Medulla oblongata (tissue), 1 donor: ENCODE results near the gene SYNDIG1.
"Not testable (repeated sequence)": the region's sequence is repeated elsewhere in the genome, so short reads cannot be mapped to it uniquely, and the experiment has no call there.

Experiments used
- DNase-seq: peaks from one replicate; pipeline ENCODE4 v3.0.0-alpha.2; 2015; ENCODE audit errors: extremely low spot score

Gene SYNDIG1

DNA sequence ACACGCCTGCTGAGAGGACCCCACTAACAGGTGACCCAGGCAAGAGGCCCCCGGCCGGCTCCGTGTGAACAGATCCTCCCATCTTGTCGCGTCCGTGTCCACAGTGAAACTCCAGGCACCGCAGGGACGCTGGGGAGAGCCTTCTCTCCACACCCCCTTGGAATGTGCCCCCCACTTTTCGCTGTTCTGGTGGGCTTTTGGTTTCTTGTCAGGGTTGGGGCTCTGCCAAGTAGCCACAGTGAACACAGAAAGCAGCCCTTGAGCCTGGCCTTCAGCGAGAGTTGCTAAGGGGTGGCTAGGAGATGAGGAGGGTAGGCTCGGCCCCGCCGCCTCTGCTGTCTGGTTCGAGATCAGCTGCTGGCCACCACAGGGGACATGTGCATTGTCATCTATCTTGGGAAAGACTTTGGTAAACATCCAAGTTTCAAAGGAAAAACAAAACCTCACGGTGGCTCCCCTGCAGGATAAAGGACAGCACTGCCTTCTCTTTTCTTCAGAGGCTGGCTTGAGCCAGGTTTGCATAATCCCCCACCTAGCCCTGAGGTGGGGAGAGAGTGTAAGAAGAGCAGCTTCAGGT lies 22.7 kb downstream of the SYNDIG1 start:
- DNase-seq: no peak

- DNase-seq: no peak
Measured at GRCh38 chr20:24492698-24493097, 23.3 kb downstream of the SYNDIG1 start.

GRCh38 chr20:24493181-24493580 lies 23.8 kb downstream of the SYNDIG1 start:
- DNase-seq: no peak

DNA sequence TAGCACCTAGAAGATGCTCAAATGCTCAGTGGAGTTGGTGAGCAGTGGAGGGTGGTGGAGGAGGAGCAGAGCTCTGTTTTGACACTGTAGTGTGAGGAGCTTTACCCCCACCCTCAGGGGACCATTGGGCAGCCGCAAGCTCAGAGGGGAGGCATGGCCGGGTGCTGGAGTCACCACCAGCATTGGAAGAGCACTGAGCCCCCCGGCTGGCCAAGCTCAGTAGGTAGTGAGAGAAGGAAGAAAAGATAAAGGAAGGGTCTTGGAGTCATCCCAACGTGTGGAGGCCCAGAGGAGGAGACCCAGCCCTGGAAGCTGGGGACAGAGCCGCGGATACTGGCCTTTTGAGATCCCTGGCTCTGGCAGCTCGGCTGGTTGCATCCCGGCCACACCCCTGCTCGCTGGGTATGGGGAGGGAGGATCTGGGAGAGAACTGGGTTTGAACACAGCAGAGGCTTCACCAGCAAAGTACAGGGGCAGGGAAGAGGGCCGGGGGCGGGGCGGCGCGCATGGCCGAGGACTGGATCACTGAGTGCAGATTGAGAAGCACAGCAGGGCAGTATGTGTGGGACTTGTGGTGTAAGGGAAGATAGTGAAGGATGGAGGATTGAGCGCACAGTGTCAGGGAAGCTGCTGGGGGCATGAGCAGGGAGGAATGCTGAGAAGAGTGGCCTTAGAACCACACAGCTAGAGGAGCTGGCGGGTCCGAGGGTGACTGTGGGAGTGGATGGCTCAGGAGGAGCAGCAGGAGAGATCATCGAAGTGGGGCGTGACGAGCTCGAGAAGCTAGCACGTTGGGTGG lies 24.4 kb downstream of the SYNDIG1 start:
- no peak for DNase-seq

- no peak for DNase-seq
Measured at GRCh38 chr20:24494460-24494920, 25.1 kb downstream of the SYNDIG1 start.

- no peak for DNase-seq
Measured at GRCh38 chr20:24495266-24495665, 25.8 kb downstream of the SYNDIG1 start.

DNA sequence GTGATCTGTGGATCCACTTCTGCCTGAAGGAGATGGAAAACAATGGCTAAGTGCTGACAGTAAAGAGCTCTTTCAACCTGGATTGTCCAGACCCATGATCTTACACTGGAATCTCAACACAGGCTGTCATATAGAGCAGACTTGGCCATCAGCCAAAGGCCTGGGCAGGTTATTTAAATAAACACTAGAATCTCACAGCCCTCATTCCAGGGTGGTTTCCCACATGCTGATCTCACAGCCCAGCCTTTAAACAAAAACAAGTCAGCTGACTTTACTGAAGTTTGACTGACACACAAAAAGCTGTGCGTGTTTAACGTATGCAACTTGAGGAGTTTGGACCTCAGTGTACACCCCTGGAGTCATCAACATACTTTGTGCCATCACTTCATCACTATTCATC lies 28.4 kb downstream of the SYNDIG1 start:
- DNase-seq: no peak

- DNase-seq: no peak
Measured at GRCh38 chr20:24498641-24499040, 29.2 kb downstream of the SYNDIG1 start.

- no peak for DNase-seq
Measured at GRCh38 chr20:24499472-24499871, 30.0 kb downstream of the SYNDIG1 start.

GRCh38 chr20:24501764-24502556 lies 32.5 kb downstream of the SYNDIG1 start:
- DNase-seq: peak; percentile 87

DNA sequence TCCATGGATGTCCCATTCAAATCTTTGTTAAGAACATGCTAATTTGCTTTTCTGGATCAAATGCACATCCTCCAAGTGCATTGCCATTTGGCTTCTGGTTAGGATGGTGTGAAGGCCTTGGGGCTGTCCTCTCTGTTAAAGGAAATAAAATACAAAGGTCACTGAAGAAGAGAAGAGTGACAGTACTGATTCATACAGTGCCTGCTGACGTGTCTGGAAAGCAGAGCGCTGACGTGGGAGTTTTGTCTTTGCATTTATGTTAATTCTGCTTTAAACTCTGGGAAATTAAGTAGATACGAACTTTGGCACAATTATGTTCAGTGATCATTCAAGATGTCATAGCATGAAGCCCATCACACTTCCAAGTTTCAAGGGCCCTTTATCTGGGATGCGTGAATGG lies 33.2 kb downstream of the SYNDIG1 start:
- DNase-seq: peak; percentile 59

- peak; percentile 61 for DNase-seq
Measured at GRCh38 chr20:24503352-24503931, 34.0 kb downstream of the SYNDIG1 start.

- peak; percentile 60 for DNase-seq
Measured at GRCh38 chr20:24504331-24505285, 35.2 kb downstream of the SYNDIG1 start.

DNA sequence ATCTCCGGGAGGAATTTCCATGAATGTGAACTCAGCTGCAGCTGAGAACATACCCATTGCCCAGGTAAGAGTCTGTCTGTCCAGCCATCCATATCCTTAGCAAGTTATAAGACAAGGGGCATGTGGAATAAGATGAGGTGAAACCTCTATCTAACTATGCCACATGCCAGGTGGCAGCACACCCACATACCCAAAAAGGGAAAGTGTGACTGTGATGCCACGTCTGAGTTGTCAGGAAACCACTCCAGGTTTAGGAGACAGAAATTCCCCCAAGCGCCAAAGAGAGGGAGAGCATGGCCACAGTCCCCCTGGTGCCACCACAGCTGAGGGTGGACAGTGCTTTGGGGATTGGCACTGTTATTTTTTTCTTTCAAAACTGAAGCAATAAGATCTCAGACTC lies 36.7 kb downstream of the SYNDIG1 start:
- no peak for DNase-seq

- no peak for DNase-seq
Measured at GRCh38 chr20:24506696-24507095, 37.3 kb downstream of the SYNDIG1 start.

DNA sequence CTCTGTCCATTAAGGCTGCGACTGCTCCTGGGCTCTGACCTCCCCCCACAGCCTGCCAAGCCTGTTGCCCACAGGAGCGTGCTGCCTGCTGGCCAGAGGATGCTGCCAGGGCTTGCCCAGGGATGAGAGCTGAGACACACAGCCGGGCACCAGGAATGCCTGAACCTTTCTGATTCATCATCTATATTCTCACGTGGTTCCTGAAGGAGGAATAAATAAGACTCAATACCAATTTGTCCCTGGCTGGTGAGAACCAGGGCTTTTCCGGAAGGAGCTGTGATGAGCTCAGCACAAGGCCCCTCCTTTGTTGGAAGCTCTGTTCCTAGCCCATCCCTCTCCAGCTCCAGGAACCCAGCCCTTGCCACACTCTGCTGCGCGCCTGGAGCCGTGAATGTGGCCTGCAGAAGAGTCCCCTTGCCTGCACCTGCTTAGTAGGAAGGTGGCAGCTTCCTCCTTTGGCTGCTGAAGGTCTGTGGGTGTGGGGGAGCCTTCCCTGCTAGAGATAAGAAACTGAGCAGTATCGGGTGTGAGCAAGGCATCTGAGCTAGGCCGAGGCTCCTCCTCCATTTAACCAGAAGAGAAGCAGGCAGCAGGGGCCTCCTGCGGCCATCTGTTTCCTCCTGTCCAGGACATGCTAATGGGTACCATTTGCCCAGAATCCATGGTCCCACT lies 37.9 kb downstream of the SYNDIG1 start:
- DNase-seq: no peak

GRCh38 chr20:24512441-24512840 lies 43.0 kb downstream of the SYNDIG1 start:
- DNase-seq: not testable (repeated sequence)

GRCh38 chr20:24518515-24518914 lies 49.1 kb downstream of the SYNDIG1 start:
- DNase-seq: no peak

DNA sequence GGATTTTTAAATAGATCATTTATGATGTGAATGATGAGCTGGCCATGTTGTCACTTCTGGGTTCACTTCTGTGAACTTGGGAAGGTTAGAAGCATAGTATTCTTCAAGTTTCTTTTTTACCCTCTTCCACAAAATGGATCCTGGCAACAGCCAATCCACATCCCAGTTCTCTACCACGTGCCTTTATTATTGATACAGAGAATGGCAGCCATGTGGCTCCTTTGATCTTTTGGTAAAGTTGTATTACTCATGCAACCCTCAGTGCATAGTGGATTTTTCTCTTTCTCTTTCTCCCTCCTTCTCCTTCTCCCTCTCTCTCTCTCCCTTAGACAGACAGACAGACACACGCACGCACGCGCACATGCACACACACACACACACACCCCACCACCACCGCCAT lies 50.0 kb downstream of the SYNDIG1 start:
- no peak for DNase-seq

DNA sequence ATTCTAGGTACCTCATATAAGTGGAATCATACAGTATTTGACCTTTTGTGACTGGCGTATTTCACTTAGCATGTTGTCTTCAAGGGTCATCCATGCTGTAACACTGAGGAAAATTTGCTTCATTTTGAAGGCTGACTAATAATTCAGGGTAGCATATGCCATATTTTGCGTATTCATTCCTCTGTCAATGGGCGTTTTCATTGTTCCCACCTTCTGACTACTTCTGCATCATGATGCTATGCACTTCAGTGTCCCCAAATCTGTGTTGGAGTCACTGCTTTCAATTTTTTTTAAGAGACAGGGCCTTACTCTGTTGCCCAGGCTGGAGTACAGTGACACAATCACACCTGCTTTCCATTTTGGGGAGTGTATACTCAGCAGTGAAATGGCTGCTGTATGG lies 51.6 kb downstream of the SYNDIG1 start:
- DNase-seq: no peak
